ENCODE data around the gene MACF1. TPM values are rescaled to one million over a fixed set of nuclear protein-coding genes. Genes with fewer than 3 reads are reported as not detected.

The MACF1 gene
- total and polyA plus RNA-seq, 2 donors (not counting 1 experiment from before 2014, with no cell fraction given), result 64.1 to 159 TPM

DNA sequence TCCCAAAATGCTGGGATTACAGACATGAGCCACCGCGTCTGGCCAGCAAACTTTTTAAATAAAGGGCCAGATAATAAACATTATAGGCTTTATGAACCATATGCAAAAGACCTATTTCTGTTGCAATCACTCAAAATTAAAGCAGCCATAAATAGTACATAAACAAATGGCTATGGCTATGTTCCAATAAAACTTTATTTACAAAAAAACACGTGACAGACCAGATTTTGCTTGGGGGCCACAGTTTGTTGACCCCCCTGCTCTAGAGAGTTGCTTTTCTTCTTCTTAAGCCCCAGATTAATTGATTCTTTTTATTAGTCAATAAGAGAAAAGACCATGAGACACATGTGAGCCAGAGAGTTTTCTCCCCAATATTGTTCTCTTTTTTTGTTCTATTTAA is 138.3 kb downstream of the MACF1 start:
- CTCF ChIA-PET, result no interaction called here
- H3K4me3 Mint-ChIP-seq, result no peak overlapping the region
- TF ChIP-seq, protein P1, sequence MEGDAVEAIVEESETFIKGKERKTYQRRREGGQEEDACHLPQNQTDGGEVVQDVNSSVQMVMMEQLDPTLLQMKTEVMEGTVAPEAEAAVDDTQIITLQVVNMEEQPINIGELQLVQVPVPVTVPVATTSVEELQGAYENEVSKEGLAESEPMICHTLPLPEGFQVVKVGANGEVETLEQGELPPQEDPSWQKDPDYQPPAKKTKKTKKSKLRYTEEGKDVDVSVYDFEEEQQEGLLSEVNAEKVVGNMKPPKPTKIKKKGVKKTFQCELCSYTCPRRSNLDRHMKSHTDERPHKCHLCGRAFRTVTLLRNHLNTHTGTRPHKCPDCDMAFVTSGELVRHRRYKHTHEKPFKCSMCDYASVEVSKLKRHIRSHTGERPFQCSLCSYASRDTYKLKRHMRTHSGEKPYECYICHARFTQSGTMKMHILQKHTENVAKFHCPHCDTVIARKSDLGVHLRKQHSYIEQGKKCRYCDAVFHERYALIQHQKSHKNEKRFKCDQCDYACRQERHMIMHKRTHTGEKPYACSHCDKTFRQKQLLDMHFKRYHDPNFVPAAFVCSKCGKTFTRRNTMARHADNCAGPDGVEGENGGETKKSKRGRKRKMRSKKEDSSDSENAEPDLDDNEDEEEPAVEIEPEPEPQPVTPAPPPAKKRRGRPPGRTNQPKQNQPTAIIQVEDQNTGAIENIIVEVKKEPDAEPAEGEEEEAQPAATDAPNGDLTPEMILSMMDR (IDR thresholded peaks at IDR 0.05), result no peak
- no peak for TF ChIP-seq EZH2 (IDR thresholded peaks at IDR 0.05; ENCODE audit: borderline replicate concordance, insufficient read depth, low read depth, low read length, poor library complexity, severe bottlenecking)
- no peak overlapping the region for H2AFZ ChIP-seq (ENCODE audit: insufficient read depth, low read depth, low read length, poor library complexity, severe bottlenecking)
- no CpG with 5 or more reads among the region's 3 CpGs for WGBS (ENCODE audit: insufficient coverage)
- no peaks in the 10 kb centered on the region for H3K4me1 Mint-ChIP-seq
- no peaks in the 10 kb centered on the region for H3K4me1 ChIP-seq (ENCODE audit: control insufficient read depth in 2 of 2, insufficient read depth in 2 of 2, low read length in 2 of 2)
- H3K9me3 Mint-ChIP-seq (ENCODE audit: insufficient read depth), result no peaks in the 10 kb centered on the region
- POLR2A ChIA-PET, result no interaction called here
- peaks cover 16 to 76% of the 10 kb centered on the region in 2 experiments for H3K36me3 ChIP-seq (replicated peaks in 1 of 2; ENCODE audit: control extremely low read depth in 1 of 2, control insufficient read depth in 1 of 2, extremely low read depth in 1 of 2, insufficient read depth in 2 of 2, low read length in 1 of 2)
- H4K20me1 ChIP-seq (ENCODE audit: control insufficient read depth, insufficient read depth, low read length, poor library complexity, severe bottlenecking), result no peaks in the 10 kb centered on the region
- no peak overlapping the region for H3K4me3 ChIP-seq (ENCODE audit: control extremely low read depth in 1 of 5, extremely low read depth in 1 of 5, insufficient read depth in 1 of 5, low read depth in 2 of 5, low read length in 4 of 5)
- DNase-seq (no peak), ATAC-seq (ENCODE audit: low read depth) (no peak)
- H3K27me3 ChIP-seq (replicated peaks in 1 of 4; ENCODE audit: control extremely low read depth in 1 of 4, control insufficient read depth in 3 of 4, insufficient read depth in 4 of 4, low read length in 3 of 4), result no peaks in the 10 kb centered on the region
- H3K79me2 ChIP-seq (ENCODE audit: control insufficient read depth, insufficient read depth, low read length), result no peaks in the 10 kb centered on the region
- H3K9ac ChIP-seq (ENCODE audit: low read length), result no peak overlapping the region
- H3K4me2 ChIP-seq (replicated peaks; ENCODE audit: low read depth, low read length, poor library complexity, severe bottlenecking), result no peak overlapping the region
- H3K27me3 Mint-ChIP-seq, result no peaks in the 10 kb centered on the region
- no peaks in the 10 kb centered on the region for H3K9me3 ChIP-seq (ENCODE audit: control extremely low read depth in 1 of 3, control insufficient read depth in 2 of 3, insufficient read depth in 1 of 3, low read length in 2 of 3)
- H3K27ac Mint-ChIP-seq, result no peak overlapping the region
- H3K27ac ChIP-seq (ENCODE audit: low read length in 2 of 2), result no peak overlapping the region
- intact Hi-C loops (cut with micrococcal nuclease), result no loop called here

DNA sequence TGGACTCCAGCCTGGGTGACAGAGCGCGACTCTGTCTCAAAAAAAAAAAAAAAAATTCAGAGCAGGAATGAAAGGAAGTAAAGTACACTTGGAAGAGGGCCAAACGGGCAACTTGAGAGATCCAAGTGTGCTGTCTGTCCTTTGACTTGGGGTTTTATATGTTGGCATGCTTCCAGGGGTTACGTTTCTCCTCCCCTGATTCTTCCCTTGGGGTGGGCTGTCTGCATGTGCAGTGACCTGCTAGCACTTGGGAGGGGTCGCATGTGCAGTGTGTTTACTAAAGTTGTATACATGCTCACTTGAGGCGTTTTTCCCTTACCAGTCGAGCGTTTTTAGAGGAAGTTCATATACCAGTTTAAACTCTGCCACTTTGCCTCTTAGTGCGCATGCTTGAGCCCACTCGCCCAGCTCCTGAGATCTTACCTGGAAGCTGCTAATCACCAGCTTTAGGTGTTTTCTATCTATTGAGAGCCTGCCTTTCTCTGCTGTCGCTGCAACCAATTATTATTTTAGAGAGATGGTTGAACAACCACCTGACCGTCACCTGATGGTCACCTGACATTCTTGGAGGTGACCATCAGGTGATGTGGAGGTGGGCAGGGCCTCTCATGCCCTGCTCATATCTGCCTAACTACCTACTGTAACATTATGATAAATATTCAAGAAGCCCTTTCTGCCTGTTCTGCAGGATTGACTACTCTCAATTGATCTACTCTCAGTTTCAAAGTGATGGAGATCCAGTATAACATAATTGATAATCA is 140.1 kb downstream of the MACF1 start:
- ATAC-seq (ENCODE audit: low read depth) (no peak), DNase-seq (no peak)
- 94% methylated on average over 9 of the region's 12 CpGs for WGBS (ENCODE audit: insufficient coverage)
- no peaks in the 10 kb centered on the region for H3K27me3 ChIP-seq (replicated peaks in 1 of 4; ENCODE audit: control extremely low read depth in 1 of 4, control insufficient read depth in 3 of 4, insufficient read depth in 4 of 4, low read length in 3 of 4)
- no peak overlapping the region for H3K9ac ChIP-seq (ENCODE audit: low read length)
- no peak overlapping the region for H3K27ac ChIP-seq (ENCODE audit: low read length in 2 of 2)
- POLR2A ChIA-PET, result no interaction called here
- H3K4me3 ChIP-seq (ENCODE audit: control extremely low read depth in 1 of 5, extremely low read depth in 1 of 5, insufficient read depth in 1 of 5, low read depth in 2 of 5, low read length in 4 of 5), result no peak overlapping the region
- H3K27me3 Mint-ChIP-seq, result no peaks in the 10 kb centered on the region
- TF ChIP-seq, protein P1 (IDR thresholded peaks at IDR 0.05), result no peak
- TF ChIP-seq EZH2 (IDR thresholded peaks at IDR 0.05; ENCODE audit: borderline replicate concordance, insufficient read depth, low read depth, low read length, poor library complexity, severe bottlenecking), result no peak
- H3K4me1 Mint-ChIP-seq, result no peaks in the 10 kb centered on the region
- no peak overlapping the region for H2AFZ ChIP-seq (ENCODE audit: insufficient read depth, low read depth, low read length, poor library complexity, severe bottlenecking)
- H3K4me1 ChIP-seq (ENCODE audit: control insufficient read depth in 2 of 2, insufficient read depth in 2 of 2, low read length in 2 of 2), result no peaks in the 10 kb centered on the region
- H4K20me1 ChIP-seq (ENCODE audit: control insufficient read depth, insufficient read depth, low read length, poor library complexity, severe bottlenecking), result no peaks in the 10 kb centered on the region
- H3K9me3 Mint-ChIP-seq (ENCODE audit: insufficient read depth), result no peaks in the 10 kb centered on the region
- H3K4me2 ChIP-seq (replicated peaks; ENCODE audit: low read depth, low read length, poor library complexity, severe bottlenecking), result no peak overlapping the region
- peaks cover 18 to 78% of the 10 kb centered on the region in 2 experiments for H3K36me3 ChIP-seq (replicated peaks in 1 of 2; ENCODE audit: control extremely low read depth in 1 of 2, control insufficient read depth in 1 of 2, extremely low read depth in 1 of 2, insufficient read depth in 2 of 2, low read length in 1 of 2)
- no peak overlapping the region for H3K27ac Mint-ChIP-seq
- H3K79me2 ChIP-seq (ENCODE audit: control insufficient read depth, insufficient read depth, low read length), result no peaks in the 10 kb centered on the region
- CTCF ChIA-PET, result no interaction called here
- H3K4me3 Mint-ChIP-seq, result no peak overlapping the region
- no peaks in the 10 kb centered on the region for H3K9me3 ChIP-seq (ENCODE audit: control extremely low read depth in 1 of 3, control insufficient read depth in 2 of 3, insufficient read depth in 1 of 3, low read length in 2 of 3)
- intact Hi-C loops (cut with micrococcal nuclease), result no loop called here
